ENCODE measurements around the gene OR8B12.

- TF ChIP-seq POLR2A (IDR thresholded peaks at IDR 0.05) (no peak), POLR2AphosphoS5 (IDR thresholded peaks at IDR 0.05) (no peak), CTCF (IDR thresholded peaks at IDR 0.05) (no peak), EP300 (IDR thresholded peaks at IDR 0.05) (no peak)
These were observed 23.5 kb downstream of the OR8B12 start for GRCh38 chr11:124519850-124520549.
